ENCODE measurements around the gene ADAMTS6. TPM values are rescaled to one million over a fixed set of nuclear protein-coding genes. Genes with fewer than 3 reads are reported as not detected.

ADAMTS6 gene
- total RNA-seq, 2 experiments from 2014 or later = 0.86 to 0.93 TPM

GRCh38 chr5:65307088-65307487, 174.6 kb downstream of the ADAMTS6 start:
- H3K27ac Mint-ChIP-seq = no peak overlapping the region
- H3K9me3 Mint-ChIP-seq = no peaks in the 10 kb centered on the region
- no peaks in the 10 kb centered on the region for H3K4me1 Mint-ChIP-seq (ENCODE audit: low read depth)
- intact Hi-C loops (cut with micrococcal nuclease) = no loop called here
- CTCF ChIA-PET = interaction anchor here (0.6 kb wide), 1 partner anchor 16 kb away, joined by 3 read pairs; no protein-coding TSS in a partner anchor
- no peak overlapping the region for H3K4me3 Mint-ChIP-seq
- H3K27me3 Mint-ChIP-seq (ENCODE audit: low read depth) = no peaks in the 10 kb centered on the region
- H3K36me3 Mint-ChIP-seq (ENCODE audit: low read depth) = no peaks in the 10 kb centered on the region
- DNase-seq = no peak

GRCh38 chr5:65305913-65306312, 175.8 kb downstream of the ADAMTS6 start:
- Mint-ChIP-seq H3K9me3 (no peaks in the 10 kb centered on the region), H3K4me3 (no peak overlapping the region), H3K4me1 (ENCODE audit: low read depth) (no peaks in the 10 kb centered on the region), H3K36me3 (ENCODE audit: low read depth) (no peaks in the 10 kb centered on the region), H3K27ac (no peak overlapping the region), H3K27me3 (ENCODE audit: low read depth) (no peaks in the 10 kb centered on the region)
- intact Hi-C loops (cut with micrococcal nuclease) = no loop called here
- DNase-seq = no peak
- CTCF ChIA-PET = no interaction called here

- Mint-ChIP-seq H3K4me1 (ENCODE audit: low read depth) (no peaks in the 10 kb centered on the region), H3K27me3 (ENCODE audit: low read depth) (no peaks in the 10 kb centered on the region), H3K4me3 (no peak overlapping the region), H3K27ac (no peak overlapping the region), H3K36me3 (ENCODE audit: low read depth) (no peaks in the 10 kb centered on the region), H3K9me3 (no peaks in the 10 kb centered on the region)
- intact Hi-C loops (cut with micrococcal nuclease) = no loop called here
- DNase-seq = no peak
- CTCF ChIA-PET = interaction anchor here (0.5 kb wide), 1 partner anchor 79 kb away, joined by 3 read pairs; no protein-coding TSS in a partner anchor
These were observed 181.9 kb downstream of the ADAMTS6 start for GRCh38 chr5:65299861-65300260.

GRCh38 chr5:65296067-65296466, 185.7 kb downstream of the ADAMTS6 start:
- Mint-ChIP-seq H3K9me3 (no peaks in the 10 kb centered on the region), H3K27me3 (ENCODE audit: low read depth) (no peaks in the 10 kb centered on the region), H3K27ac (no peak overlapping the region), H3K36me3 (ENCODE audit: low read depth) (no peaks in the 10 kb centered on the region), H3K4me1 (ENCODE audit: low read depth) (no peaks in the 10 kb centered on the region), H3K4me3 (no peak overlapping the region)
- CTCF ChIA-PET = no interaction called here
- no peak for DNase-seq
- intact Hi-C loops (cut with micrococcal nuclease) = no loop called here

GRCh38 chr5:65292196-65292595, 189.5 kb downstream of the ADAMTS6 start:
- no peaks in the 10 kb centered on the region for H3K4me1 Mint-ChIP-seq (ENCODE audit: low read depth)
- intact Hi-C loops (cut with micrococcal nuclease) = no loop called here
- H3K27ac Mint-ChIP-seq = no peak overlapping the region
- no peaks in the 10 kb centered on the region for H3K9me3 Mint-ChIP-seq
- no peaks in the 10 kb centered on the region for H3K27me3 Mint-ChIP-seq (ENCODE audit: low read depth)
- no peaks in the 10 kb centered on the region for H3K36me3 Mint-ChIP-seq (ENCODE audit: low read depth)
- DNase-seq = no peak
- CTCF ChIA-PET = no interaction called here
- H3K4me3 Mint-ChIP-seq = no peak overlapping the region

- Mint-ChIP-seq H3K4me3 (no peak overlapping the region), H3K9me3 (no peaks in the 10 kb centered on the region), H3K27ac (no peak overlapping the region), H3K4me1 (ENCODE audit: low read depth) (no peaks in the 10 kb centered on the region), H3K36me3 (ENCODE audit: low read depth) (no peaks in the 10 kb centered on the region), H3K27me3 (ENCODE audit: low read depth) (no peaks in the 10 kb centered on the region)
- intact Hi-C loops (cut with micrococcal nuclease) = no loop called here
- CTCF ChIA-PET = no interaction called here
- no peak for DNase-seq
These were observed 191.0 kb downstream of the ADAMTS6 start for GRCh38 chr5:65290677-65291076.

GRCh38 chr5:65288657-65289056, 193.1 kb downstream of the ADAMTS6 start:
- no peak overlapping the region for H3K27ac Mint-ChIP-seq
- no peak for DNase-seq
- no peak overlapping the region for H3K4me3 Mint-ChIP-seq
- H3K36me3 Mint-ChIP-seq (ENCODE audit: low read depth) = no peaks in the 10 kb centered on the region
- CTCF ChIA-PET = no interaction called here
- no peaks in the 10 kb centered on the region for H3K4me1 Mint-ChIP-seq (ENCODE audit: low read depth)
- intact Hi-C loops (cut with micrococcal nuclease) = no loop called here
- no peaks in the 10 kb centered on the region for H3K27me3 Mint-ChIP-seq (ENCODE audit: low read depth)
- no peaks in the 10 kb centered on the region for H3K9me3 Mint-ChIP-seq

- Mint-ChIP-seq H3K4me3 (no peak overlapping the region), H3K4me1 (ENCODE audit: low read depth) (no peaks in the 10 kb centered on the region), H3K27ac (no peak overlapping the region), H3K27me3 (ENCODE audit: low read depth) (peaks cover 5% of the 10 kb centered on the region), H3K36me3 (ENCODE audit: low read depth) (no peaks in the 10 kb centered on the region), H3K9me3 (no peaks in the 10 kb centered on the region)
- CTCF ChIA-PET = no interaction called here
- intact Hi-C loops (cut with micrococcal nuclease) = no loop called here
- DNase-seq = no peak
These were observed 202.1 kb downstream of the ADAMTS6 start for GRCh38 chr5:65279603-65280002.

- Mint-ChIP-seq H3K9me3 (no peaks in the 10 kb centered on the region), H3K27ac (no peak overlapping the region), H3K4me3 (no peak overlapping the region), H3K27me3 (ENCODE audit: low read depth) (peaks cover 5% of the 10 kb centered on the region), H3K4me1 (ENCODE audit: low read depth) (no peaks in the 10 kb centered on the region), H3K36me3 (ENCODE audit: low read depth) (no peaks in the 10 kb centered on the region)
- DNase-seq = no peak
- intact Hi-C loops (cut with micrococcal nuclease) = no loop called here
- CTCF ChIA-PET = no interaction called here
These were observed 205.4 kb downstream of the ADAMTS6 start for GRCh38 chr5:65276178-65276890.

GRCh38 chr5:65271906-65272305, 209.8 kb downstream of the ADAMTS6 start:
- CTCF ChIA-PET = no interaction called here
- no peak for DNase-seq
- H3K4me1 Mint-ChIP-seq (ENCODE audit: low read depth) = no peaks in the 10 kb centered on the region
- no peaks in the 10 kb centered on the region for H3K9me3 Mint-ChIP-seq
- no peaks in the 10 kb centered on the region for H3K36me3 Mint-ChIP-seq (ENCODE audit: low read depth)
- H3K4me3 Mint-ChIP-seq = no peak overlapping the region
- intact Hi-C loops (cut with micrococcal nuclease) = no loop called here
- H3K27me3 Mint-ChIP-seq (ENCODE audit: low read depth) = peaks cover 2% of the 10 kb centered on the region
- no peak overlapping the region for H3K27ac Mint-ChIP-seq

- no peaks in the 10 kb centered on the region for H3K36me3 Mint-ChIP-seq (ENCODE audit: low read depth)
- no peak overlapping the region for H3K4me3 Mint-ChIP-seq
- no peaks in the 10 kb centered on the region for H3K9me3 Mint-ChIP-seq
- no peaks in the 10 kb centered on the region for H3K4me1 Mint-ChIP-seq (ENCODE audit: low read depth)
- CTCF ChIA-PET = no interaction called here
- H3K27me3 Mint-ChIP-seq (ENCODE audit: low read depth) = no peaks in the 10 kb centered on the region
- no peak overlapping the region for H3K27ac Mint-ChIP-seq
- intact Hi-C loops (cut with micrococcal nuclease) = no loop called here
- no peak for DNase-seq
These were observed 213.2 kb downstream of the ADAMTS6 start for GRCh38 chr5:65268525-65268924.

GRCh38 chr5:65264420-65264819, 217.3 kb downstream of the ADAMTS6 start:
- CTCF ChIA-PET = no interaction called here
- no peak overlapping the region for H3K27ac Mint-ChIP-seq
- H3K9me3 Mint-ChIP-seq = no peaks in the 10 kb centered on the region
- intact Hi-C loops (cut with micrococcal nuclease) = no loop called here
- no peaks in the 10 kb centered on the region for H3K4me1 Mint-ChIP-seq (ENCODE audit: low read depth)
- H3K4me3 Mint-ChIP-seq = no peak overlapping the region
- no peaks in the 10 kb centered on the region for H3K36me3 Mint-ChIP-seq (ENCODE audit: low read depth)
- DNase-seq = no peak
- no peaks in the 10 kb centered on the region for H3K27me3 Mint-ChIP-seq (ENCODE audit: low read depth)

- intact Hi-C loops (cut with micrococcal nuclease) = no loop called here
- Mint-ChIP-seq H3K27me3 (ENCODE audit: low read depth) (no peaks in the 10 kb centered on the region), H3K9me3 (no peaks in the 10 kb centered on the region), H3K4me3 (no peak overlapping the region), H3K4me1 (ENCODE audit: low read depth) (no peaks in the 10 kb centered on the region), H3K36me3 (ENCODE audit: low read depth) (no peaks in the 10 kb centered on the region), H3K27ac (no peak overlapping the region)
- CTCF ChIA-PET = interaction anchor here (1.4 kb wide), 1 partner anchor 220 kb away, joined by 3 read pairs; no protein-coding TSS in a partner anchor
- no peak for DNase-seq
These were observed 218.4 kb downstream of the ADAMTS6 start for GRCh38 chr5:65263321-65263720.

All from activated naive CD4-positive, alpha-beta T cell treated with anti-CD3 and anti-CD28 coated beads for 36 hours (primary cell).